Activated CD4-positive, alpha-beta T cell treated with anti-CD3 and anti-CD28 coated beads, Interleukin-2, amount 50 U/mL, for 4 hours (primary cell): ENCODE results near the gene ITGB2.

ENCODE experiments used
- DNase-seq, 2 experiments: peaks; one replicate each; pipeline ENCODE4 v3.0.0-alpha.2; 2020

Gene ITGB2

DNA sequence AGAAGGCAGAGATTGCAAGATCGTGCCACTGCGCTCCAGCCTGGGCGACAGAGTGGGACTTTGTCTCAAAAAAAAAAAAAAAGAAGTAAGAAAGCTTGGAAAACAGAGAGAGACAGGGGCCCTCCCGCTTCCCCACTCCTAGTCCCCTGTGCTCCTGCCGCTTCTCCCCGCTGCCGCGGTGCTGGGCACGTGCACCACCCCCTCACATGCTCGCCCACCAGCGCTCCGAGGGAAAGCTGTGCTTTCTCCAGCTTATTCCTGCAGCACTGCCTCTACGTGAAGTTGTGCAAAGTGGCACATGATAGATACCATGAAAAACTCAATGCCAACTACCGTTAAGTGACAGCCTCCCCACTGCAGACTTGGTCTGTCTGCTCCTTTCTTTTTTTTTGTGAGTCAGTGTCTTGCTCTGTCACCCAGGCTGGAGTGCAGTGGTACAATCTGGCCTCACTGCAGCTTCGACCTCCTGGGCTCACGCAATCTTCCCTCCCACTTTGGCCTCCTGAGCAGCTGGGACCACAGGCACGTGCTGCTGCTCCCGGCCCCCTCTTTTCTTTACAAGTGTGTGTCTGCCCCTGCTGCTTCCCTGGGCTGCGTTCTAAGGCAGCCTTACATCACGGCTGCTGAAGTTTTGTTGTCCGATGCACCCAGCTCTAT is 34.6 kb upstream of the ITGB2 start:
- no peak for DNase-seq

DNA sequence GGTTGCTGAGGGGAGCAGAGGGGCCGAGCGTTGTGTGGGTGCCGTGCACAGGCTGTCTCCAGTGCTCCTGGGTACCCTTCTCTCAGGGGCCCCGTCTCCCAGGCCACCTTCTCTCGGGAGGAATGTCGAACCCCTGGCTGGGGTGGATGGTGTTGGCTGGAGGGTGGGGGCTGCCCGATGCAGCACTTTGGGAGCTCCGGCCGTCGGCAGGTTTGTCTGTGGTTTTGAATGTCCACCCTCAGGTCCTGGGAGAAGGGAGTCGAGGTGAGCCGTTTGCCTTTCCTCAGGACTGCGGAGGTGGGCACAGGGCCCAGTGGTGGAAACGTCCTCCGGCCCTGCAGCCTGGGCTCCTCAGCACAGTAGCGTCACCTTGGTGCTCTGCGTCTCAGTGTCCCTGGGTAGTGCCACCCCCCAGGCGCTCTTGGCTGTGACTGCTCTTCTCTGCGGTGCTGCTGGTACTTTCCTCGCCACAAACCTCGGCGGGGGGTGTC is 33.6 kb upstream of the ITGB2 start:
- no peak for DNase-seq

DNA sequence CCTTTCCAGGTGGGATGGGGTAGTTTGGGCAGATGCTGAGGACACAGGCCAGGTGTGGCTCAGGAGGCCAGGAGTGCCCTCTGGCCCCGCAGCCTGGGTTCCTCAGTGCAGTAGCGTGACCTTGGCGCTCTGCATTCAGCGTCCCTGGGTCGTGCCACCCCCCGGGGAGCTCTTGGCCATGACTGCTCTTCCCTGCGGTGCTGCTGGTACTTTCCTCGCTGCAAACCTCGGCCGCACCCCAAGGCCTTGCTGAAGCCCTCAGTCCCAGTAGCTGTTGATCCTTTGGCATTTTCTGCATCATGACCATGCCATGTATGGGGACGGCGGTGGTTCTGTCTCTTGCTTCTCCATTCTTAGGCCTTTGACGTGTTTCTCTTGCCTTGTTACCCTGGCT is 32.9 kb upstream of the ITGB2 start:
- no peak for DNase-seq

DNA sequence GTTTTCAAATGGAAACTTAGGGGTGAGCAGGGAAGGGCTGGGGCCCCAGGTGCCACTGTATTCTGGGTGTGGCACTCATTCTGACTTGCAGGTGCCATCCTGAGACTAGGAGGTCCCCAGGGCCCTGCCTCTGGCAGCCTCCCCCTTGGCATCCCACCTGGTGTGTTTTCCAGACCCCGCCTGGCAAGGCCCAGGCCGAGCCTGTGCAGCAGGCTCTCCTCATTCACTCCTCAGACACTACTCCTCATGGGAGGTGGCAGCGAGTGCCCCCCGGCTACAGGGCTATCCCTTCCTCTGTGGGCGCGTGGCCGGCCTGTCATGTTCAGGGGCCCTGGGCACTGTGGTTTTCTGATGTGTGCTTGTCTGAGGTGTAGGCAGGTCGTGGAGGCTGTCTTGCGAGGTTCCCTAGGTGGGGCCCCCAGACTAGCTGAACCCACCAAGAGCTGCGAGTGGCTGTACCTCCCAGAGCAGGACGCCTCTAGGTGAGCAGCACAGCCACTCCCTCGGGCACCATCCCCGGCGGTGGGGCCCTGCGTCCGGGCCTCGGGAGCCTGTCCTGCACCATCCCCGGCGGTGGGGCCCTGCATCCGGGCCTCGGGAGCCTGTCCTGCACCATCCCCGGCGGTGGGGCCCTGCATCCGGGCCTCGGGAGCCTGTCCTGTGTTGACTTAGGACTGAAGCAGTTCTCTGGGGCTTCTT is 32.4 kb upstream of the ITGB2 start:
- no peak for DNase-seq

DNA sequence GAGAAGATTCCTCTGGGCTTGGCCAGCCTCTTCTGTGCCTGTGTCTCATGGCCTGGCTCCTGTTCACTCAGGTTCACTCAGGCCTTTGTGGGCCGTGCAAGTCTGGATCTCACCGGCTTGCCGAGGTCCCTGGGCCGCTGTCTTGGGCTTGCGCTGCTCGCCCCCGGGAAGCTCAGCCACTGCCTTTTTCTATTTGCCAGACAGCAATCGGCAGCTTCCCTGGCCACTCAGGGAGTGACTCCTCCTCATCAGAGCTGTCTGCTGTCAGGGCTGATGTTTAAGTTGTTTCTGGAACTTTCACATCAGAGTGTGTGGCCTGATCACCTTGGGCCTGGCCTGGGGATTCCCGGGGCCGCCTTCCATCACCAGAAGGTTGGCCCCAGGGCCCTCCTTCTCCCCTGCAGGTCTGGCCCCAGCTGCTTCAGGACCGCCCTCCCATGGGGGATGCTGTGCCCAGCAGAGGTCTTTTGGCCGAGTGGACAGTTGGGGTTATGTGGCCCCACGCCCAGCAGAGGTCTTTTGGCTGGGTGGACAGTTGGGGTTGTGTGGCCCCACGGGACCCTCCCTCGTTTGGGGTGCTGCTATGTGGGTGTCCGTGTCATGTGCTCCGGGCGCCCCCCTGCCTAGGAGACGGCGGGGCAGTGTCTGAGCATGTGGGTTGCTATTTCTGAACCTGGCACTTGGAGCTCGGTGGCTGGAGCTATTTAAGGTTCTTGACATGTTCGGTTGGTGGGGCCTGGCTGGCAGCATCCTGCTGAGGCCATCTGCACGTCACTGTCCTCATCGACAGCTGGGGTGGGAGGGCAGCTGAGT is 31.6 kb upstream of the ITGB2 start:
- no peak for DNase-seq

DNA sequence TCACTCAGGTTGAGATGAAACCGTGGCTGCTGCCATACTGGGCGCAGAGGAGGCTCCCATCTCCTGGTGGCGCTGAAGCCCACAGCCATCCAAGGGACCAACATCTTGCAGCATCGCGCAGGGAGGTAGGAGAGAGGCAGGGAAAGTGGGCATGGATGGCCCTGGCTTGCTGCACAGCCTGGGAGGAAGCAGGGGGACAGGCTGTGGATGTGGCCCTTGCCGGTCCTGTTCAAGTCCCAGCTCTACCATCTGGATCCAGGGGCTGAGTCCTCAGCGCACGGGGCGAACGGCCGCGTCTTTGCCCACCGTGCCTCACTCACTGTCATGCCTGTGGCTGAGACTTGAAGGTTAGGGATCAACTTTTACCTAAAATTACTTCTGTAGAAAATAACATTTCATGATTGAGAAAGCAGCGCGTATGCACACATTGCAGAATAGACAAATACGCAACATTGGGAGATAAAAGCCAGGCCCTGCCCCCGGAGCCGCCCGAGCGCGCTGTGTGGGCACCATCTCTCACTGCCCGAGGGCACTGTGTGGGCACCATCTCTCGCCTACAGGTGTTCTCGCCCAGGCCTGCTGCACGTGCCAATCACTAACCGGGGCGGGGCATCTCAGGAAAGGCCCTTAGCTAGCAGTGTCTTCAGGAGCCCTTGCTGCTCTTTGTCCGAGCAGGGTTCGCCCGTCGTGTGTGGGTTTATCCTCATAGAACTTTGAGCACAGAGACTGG is 30.7 kb upstream of the ITGB2 start:
- no peak for DNase-seq

DNA sequence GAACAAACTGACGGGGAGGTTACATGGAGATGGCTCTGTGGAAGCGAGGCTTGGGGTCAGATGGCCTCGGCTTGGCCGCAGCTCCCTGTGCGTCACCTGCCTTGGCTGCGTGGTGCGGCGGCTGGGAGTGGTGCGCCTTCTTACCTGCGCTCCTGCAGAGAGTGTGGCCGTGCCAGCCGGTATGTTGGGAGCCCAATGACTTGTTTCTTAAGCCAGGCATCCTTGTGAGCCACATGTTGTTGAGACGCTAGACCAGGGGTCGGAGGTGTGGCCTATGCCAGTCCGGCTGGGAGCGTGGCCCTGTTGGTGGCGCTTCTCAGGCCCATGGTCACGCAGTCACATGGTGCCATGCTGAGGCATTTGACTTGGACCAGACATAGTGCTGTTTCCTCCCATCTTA is 29.7 kb upstream of the ITGB2 start:
- no peak for DNase-seq

DNA sequence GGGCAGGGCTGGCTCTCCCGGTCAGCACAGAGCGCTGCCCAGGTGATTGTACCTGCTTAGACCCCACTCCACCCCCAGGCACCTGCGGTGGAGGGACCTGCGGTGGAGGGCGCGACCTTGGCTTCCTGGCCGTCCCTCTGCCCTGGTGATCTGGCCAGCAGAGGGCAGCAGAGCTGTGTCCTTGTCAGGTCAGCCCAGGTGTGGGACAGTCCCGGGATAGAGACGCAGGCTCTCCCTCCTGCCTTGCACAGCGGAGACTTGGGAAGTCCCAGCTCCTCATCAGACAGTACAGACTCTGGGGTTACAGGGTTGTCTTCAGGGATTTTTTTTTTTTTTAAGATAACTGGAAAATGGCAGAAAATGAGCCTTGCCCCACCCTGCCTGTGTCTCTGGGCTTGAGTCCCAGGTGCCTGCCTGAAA is 29.1 kb upstream of the ITGB2 start:
- peak; percentile 76 to 80 for DNase-seq

DNA sequence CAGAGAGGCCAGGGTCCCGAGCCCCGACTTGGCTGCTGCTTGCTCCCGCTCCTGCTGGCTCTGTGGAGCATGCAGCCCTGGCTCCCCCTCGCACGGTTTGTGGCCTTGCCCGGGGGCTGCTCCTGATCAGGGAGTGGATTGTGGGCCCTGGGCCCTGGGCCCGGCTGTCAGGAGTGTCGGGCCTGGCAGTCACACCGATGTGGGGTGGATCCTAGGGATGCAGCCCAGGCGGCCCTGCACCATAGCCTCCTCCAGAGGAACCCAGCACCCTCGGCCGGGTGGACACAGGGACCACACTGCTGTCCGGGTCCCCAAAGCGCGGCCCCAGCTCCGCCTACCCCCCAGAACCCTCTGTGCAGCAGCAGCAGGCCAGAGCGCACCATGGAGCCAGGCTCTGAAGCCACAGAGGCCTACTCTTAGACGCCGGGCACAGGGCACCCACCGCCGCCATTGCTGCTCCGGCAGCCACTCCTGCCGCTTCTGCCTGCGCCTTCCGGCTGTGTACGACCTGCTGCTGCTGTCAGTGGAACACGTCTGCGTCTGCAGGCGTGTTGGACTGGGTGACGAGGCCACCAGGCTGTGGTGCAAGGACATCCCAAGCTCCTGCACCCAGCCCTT is 28.6 kb upstream of the ITGB2 start:
- DNase-seq: no peak

DNA sequence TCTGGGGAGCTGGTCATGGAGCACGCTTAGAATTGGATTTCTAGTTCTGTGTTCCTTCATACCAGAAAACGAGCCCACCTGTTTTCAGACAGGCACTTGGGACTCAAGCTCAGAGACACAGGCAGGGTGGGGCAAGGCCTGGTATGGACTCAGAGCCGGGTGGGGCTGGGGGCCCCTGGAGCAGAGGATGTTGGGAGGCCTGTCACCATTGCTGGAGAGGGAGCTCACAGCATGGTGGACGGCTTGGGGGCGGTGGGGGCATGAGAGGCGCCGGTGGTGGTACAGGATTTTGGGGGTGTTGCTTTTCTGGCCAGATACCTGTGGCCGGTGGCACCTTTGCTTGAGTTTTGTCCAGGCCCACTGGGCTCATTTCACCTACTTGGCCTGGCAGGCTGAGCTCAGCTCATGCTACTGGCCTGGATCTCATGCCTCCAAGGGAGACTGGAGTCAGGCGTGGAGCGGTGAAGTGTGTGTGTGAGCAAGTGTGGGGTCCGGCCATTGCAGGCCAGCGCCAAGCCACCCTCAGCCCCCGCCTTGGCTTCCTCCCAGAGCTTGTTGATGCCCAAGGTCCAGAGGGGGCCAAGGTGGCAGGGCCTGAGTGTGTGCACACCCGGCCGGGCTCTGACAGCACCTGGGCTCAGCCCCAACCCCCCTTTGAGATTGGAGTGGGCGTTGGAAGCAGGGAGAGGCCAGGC is 27.9 kb upstream of the ITGB2 start:
- DNase-seq: no peak

DNA sequence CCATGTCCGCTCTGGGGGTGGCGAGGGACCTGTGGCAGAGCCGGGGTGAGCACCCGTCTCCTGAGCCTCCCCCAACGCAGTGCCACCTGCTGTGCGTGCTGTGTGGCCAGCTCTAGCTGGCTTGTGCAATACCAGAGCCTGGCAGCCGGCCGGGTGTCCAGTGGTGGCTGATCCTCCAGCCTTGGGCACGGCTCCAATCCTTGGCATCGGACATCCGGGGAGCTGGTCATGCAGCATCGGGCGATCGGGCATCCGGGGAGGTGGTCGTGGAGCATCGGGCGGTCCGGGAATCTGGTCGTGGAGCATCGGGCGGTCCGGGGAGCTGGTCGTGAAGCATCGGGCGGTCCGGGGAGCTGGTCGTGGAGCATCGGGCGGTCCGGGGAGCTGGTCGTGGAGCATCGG is 27.2 kb upstream of the ITGB2 start:
- no peak for DNase-seq

DNA sequence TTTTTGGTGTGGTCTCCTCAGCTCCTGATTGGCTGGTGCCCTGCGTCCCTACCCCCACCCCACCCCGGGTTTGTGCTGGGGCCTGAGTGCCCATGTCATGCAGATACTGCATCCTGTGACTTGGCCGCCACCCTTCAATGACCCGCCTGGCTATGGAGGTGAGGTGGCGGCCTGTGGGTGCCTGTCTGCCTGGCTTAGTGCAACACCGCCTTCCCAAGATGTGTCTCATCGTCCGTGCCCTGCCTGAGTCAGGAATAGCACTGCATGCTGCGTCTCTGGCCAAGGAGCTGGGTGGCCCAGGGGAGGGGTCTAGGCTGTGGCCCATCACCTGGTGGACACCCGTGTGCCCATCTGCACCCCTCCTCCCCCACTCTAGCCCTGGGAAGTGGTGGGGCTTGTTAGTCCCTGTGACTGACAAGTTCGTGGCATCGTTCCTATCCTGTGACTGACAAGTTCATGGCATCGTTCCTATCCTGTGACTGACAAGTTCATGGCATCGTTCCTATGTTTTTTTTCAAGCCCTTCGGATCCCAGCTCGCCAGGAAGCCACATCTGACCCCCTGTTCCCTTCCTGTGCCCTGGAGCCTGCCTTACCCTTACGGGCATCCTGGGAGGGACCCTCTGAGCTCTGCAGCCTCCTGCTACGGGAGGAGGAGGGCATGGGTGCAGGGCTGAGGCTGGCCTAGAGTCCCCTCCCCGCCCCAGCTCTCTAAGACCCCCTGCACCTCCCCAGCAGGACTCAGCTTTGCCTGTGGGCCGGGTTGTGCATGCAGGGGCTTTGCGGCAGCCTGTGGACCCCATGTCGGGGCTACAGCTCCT is 26.6 kb upstream of the ITGB2 start:
- DNase-seq: no peak

DNA sequence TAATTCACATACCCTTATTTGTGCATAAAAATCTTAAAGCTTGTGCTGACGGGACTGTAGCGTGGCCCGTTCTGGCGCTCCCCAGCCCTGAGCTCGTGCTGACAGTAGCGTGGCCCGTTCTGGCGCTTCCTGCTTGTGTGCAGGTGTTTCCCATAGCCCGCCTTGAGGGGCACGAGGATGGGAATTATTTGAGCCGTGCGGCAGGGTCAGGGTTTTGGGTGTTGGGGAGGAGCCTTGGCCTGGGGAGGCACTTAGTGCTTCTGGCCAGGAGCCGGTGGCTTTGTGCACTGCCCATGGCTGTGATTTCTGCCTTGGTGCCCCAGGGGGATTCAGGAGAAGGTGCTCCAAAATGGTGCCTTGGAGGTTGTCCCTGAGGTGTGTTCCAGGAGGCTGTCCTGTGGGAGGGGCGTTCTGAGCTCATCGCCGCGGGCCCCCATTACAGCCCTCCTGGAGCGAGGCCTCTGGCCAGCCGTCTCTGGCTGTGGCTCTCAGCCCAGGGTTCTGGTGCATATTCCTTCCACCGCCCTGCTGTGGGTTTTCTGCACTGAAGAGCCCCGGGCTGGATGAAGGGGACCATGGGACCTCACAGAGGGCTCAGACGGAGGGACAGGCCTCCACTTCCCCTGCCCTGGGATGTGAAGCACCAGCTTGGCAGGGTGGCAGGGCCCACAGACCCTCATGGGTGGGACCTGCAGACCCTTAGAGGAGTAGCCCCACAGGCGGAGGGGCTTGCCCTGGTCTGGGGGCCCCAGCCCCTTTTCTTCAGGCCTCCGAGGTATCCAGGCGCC is 25.7 kb upstream of the ITGB2 start:
- DNase-seq: no peak

DNA sequence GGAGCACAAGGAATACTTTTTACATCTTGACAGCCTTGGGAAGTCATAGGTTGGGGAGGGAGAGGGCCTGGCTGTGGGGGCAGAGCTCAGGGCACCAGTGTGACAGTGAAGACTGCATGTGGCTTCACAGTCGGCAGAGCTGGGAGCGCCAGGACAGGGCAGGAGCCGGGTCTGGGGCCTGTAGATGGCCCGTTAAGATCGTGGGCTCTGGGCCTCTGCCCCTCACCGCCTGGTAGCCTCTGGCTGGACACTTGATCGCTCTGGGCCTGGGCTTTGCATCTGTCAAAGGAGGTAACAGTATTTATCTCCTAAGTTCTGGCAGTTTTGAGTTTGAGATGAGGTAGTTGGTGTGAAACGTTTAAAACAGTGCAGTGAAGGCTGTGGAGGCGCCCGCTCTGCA is 23.9 kb upstream of the ITGB2 start:
- no peak for DNase-seq

DNA sequence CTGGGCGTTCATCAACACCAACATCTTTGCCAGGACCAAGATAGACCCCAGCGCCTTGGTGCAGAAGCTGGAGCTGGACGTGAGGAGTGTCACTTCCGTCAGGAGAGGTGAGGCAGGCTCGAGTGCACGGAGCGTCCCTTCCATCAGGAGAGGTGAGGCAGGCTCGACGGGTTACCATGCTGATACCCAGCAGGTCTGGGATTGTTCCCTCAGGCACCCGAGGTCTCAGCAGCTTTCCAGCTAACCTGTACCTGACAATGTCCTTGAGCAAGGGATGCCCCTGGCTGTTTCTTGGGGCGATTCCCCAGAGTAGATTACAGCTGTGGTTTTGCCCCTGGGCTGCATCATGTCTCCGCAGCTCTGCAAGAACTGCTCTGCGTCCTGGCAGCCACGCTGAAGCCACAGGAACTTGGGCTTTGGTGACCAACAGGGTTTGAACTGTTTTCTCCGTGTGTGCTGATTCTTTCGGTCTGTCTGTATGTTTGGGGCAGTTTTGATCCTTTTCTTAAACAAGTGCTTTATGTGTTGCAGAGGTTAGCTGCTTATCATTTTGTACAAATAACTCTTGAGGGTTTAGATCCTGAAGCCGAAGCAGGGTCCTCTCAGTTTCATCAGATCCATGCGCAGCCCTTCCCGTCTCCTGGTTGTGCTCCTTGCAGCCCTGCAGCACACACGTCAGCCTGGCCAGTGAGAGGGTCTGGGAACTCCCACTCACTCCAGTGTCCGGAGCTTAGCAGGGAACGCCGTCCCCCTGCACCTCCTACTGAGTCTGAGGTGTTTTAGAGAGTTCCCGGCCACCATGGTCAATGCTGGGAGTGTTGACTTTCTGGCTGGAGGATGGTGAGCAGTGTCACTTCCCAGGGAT is 23.2 kb upstream of the ITGB2 start:
- no peak for DNase-seq

DNA sequence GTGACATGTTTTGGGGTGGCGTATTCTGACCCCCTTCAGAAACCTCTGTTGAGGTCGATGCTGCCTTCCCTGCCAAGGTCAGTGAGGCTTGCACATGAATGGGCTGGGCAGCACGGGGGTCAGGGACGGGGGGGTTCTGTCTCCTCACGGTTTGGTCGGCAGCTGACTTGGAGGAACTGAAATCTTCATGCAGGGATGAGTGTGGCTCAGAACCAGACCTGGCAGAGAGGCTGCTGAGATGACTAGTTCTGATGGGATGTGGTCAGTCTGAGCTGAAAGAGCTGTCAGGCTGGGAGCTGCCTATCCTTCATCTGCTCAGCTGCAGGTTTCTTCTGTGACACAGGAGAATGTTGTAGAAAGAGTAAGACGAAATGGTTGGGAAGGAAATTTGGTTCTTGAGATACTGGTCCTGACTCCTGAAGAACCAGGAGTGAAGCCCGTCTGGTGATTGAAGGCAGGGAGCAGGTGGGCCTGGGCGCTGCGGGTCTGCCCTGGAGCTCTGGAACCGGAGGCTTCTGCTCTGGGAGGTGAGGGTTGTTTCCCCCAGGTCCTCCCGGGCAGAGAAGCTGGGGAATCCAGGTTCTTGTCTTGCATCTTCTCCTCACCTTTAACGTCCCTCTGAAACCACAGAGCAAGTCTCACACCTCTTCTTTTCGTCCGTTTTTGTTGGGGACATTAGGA is 22.4 kb upstream of the ITGB2 start:
- DNase-seq: no peak

DNA sequence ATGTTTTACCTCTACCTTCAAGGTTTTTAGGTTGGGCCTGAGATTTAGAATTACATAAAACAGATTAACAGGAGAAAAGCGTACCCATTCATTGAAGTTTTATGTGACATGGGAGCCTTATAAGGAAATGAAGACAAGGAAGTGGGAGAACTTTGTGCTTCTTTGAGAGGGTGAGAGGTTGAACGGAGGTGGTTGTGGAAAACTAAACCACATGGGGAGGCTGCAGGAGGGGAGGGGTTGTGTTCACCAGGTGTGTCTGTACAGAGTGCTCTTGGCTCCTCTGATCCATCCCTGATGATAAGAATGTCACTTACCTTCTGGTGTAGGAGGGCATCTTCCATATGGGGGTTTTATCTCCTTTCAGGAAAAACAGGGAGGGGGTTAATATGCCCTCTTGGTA is 21.9 kb upstream of the ITGB2 start:
- DNase-seq: no peak

DNA sequence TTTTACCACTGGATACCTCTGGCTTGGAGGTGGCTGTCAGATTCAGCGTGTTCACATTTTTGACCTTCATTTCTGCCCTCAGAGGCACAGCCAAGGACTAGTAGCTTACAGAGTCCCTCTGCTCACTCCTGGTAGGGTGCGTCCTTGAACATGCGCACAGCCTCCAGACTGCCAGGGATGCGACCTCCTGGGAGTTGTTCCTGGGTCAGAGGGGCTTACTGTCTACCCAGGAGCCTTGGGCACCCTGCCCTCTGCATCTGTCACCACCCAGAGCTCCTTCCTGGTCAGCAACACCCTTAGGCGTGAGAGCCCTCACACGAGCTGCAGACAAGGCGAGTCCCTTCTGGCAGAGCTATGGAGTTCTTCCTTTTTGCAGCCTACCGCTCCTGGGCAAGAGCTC is 20.9 kb upstream of the ITGB2 start:
- no peak for DNase-seq
